Mesendoderm (in vitro differentiated cells): ENCODE data around the gene LIN28A.
"Not testable (repeated sequence)": the region's sequence is repeated elsewhere in the genome, so short reads cannot be mapped to it uniquely, and the experiment has no call there.

Experiments
- DNase-seq: peaks from one replicate; pipeline ENCODE4 v3.0.0; 2013
- H2AK5ac ChIP-seq: 2 replicates; pipeline ENCODE4 v1.6.1; 2013; ENCODE audit warnings: low read length, inconsistent platforms
- H2BK120ac ChIP-seq: 2 replicates; pipeline ENCODE4 v1.6.1; 2013; ENCODE audit warnings: low read depth, mild to moderate bottlenecking, low read length, moderate library complexity, mixed read lengths
- H2BK15ac ChIP-seq: replicated peaks from 2 replicates; pipeline ENCODE4 v1.6.1; 2013; ENCODE audit warnings: low read depth, mild to moderate bottlenecking, moderate library complexity
- H2BK5ac ChIP-seq: 2 replicates; pipeline ENCODE4 v1.6.1; 2013; ENCODE audit warnings: low read length, inconsistent platforms
- H3K18ac ChIP-seq: 2 replicates; pipeline ENCODE4 v1.6.1; 2013; ENCODE audit warnings: mild to moderate bottlenecking, low read length, mixed read lengths
- H3K23ac ChIP-seq: one replicate; pipeline ENCODE4 v1.6.1; 2013; ENCODE audit warnings: low read length
- H3K27ac ChIP-seq: 2 replicates; pipeline ENCODE4 v1.5.1; 2013; ENCODE audit warnings: low read depth, mild to moderate bottlenecking, inconsistent platforms, low read length, moderate library complexity
- H3K27me3 ChIP-seq: 2 replicates; pipeline ENCODE4 v1.6.1; 2013; ENCODE audit warnings: low read length, control low read depth, mild to moderate bottlenecking, inconsistent platforms; ENCODE audit not compliant: insufficient read depth, poor library complexity
- H3K36me3 ChIP-seq: 2 replicates; pipeline ENCODE4 v1.6.1; 2013; ENCODE audit warnings: low read length, inconsistent platforms; ENCODE audit not compliant: control insufficient read depth, insufficient read depth
- H3K4ac ChIP-seq: one replicate; pipeline ENCODE4 v1.6.1; 2013; ENCODE audit warnings: low read depth, mild to moderate bottlenecking, low read length, moderate library complexity
- H3K4me1 ChIP-seq: 2 replicates; pipeline ENCODE4 v1.6.1; 2013; ENCODE audit warnings: low read depth, low read length, inconsistent platforms; ENCODE audit not compliant: control insufficient read depth
- H3K4me2 ChIP-seq: 2 replicates; pipeline ENCODE4 v1.6.1; 2013; ENCODE audit warnings: low read length
- H3K4me3 ChIP-seq: 2 replicates; pipeline ENCODE4 v1.5.1; 2013; ENCODE audit warnings: mild to moderate bottlenecking, low read length
- H3K56ac ChIP-seq: one replicate; pipeline ENCODE4 v1.6.1; 2013; ENCODE audit warnings: low read length
- H3K79me1 ChIP-seq: 2 replicates; pipeline ENCODE4 v1.6.1; 2013; ENCODE audit warnings: low read length, inconsistent platforms
- H3K79me2 ChIP-seq: 2 replicates; pipeline ENCODE4 v1.6.1; 2013; ENCODE audit warnings: mild to moderate bottlenecking, low read length; ENCODE audit not compliant: control insufficient read depth, insufficient read depth
- H3K9ac ChIP-seq: 2 replicates; pipeline ENCODE4 v1.6.1; 2013; ENCODE audit warnings: low read length, inconsistent platforms
- H4K5ac ChIP-seq: one replicate; pipeline ENCODE4 v1.6.1; 2013; ENCODE audit warnings: low read length
- H4K8ac ChIP-seq: one replicate; pipeline ENCODE4 v1.6.1; 2013; ENCODE audit warnings: low read depth, mild to moderate bottlenecking, control low read depth, low read length, moderate library complexity
- WGBS: extraction: QIAGEN DNeasy Blood & Tissue Kit; methylation state at CpG from one replicate; pipeline ENCODE4 v1.1.7; 2013; ENCODE audit warnings: low lambda C conversion rate, missing lambda C conversion rate; ENCODE audit not compliant: insufficient coverage; ENCODE audit errors: extremely low coverage; 5-methylcytosine and 5-hydroxymethylcytosine counted together

The LIN28A gene

DNA sequence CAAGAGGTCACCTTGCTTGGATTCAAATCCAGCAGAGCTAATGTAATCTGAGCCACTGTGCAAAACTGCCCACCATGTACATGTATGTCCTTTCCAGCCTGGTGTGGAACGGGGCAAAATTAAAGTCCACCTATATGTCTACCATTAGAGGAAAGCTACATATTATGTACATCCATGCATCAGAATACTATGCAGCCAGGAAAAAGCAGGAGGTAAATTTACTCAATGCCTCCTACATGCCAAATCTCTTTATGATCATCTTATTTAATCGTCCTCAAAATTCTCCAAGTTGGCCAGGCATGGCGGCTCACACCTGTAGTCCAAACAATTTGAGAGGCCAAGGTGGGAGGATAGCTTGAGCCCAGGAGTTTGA, 31.8 kb upstream of the LIN28A start:
- no peak overlapping the region for H4K8ac ChIP-seq
- no peaks in the 10 kb centered on the region for H3K27me3 ChIP-seq
- H3K23ac ChIP-seq: no peak overlapping the region
- no peaks in the 10 kb centered on the region for H3K79me1 ChIP-seq
- no peak overlapping the region for H2BK15ac ChIP-seq
- H3K9ac ChIP-seq: no peak overlapping the region
- DNase-seq: no peak
- no peak overlapping the region for H2BK5ac ChIP-seq
- no peak overlapping the region for H3K4ac ChIP-seq
- H3K4me3 ChIP-seq: no peak overlapping the region
- H3K4me2 ChIP-seq: no peak overlapping the region
- no peak overlapping the region for H3K27ac ChIP-seq
- no peaks in the 10 kb centered on the region for H3K79me2 ChIP-seq
- H2AK5ac ChIP-seq: no peak overlapping the region
- no CpG with 5 or more reads among the region's 3 CpGs for WGBS
- no peak overlapping the region for H4K5ac ChIP-seq
- no peaks in the 10 kb centered on the region for H3K36me3 ChIP-seq
- peaks cover 17% of the 10 kb centered on the region for H3K4me1 ChIP-seq
- H3K18ac ChIP-seq: no peak overlapping the region
- no peak overlapping the region for H2BK120ac ChIP-seq
- no peak overlapping the region for H3K56ac ChIP-seq

DNA sequence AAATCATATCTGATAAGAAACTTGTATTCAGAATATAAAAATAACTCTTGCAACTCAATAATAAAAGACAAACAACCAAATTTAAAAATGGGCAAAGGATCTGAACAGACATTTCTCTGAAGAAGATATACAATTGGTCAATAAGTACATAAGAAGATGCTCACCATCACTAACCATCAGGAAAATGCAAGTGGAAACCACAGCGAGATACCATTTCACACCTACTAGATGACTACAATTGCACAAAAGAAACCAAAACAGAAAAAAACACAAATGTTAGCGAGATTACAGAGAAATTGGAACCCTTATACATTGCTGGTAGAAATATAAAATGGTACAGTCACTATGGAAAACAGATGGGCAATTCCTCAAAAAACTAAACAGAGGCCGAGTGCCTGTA, 26.5 kb upstream of the LIN28A start:
- no peak overlapping the region for H2BK5ac ChIP-seq
- no peak overlapping the region for H2BK15ac ChIP-seq
- no peaks in the 10 kb centered on the region for H3K4me1 ChIP-seq
- no peak overlapping the region for H3K4ac ChIP-seq
- H3K23ac ChIP-seq: no peak overlapping the region
- no peak overlapping the region for H3K9ac ChIP-seq
- no peak overlapping the region for H3K4me2 ChIP-seq
- no peak overlapping the region for H3K4me3 ChIP-seq
- H3K79me1 ChIP-seq: no peaks in the 10 kb centered on the region
- no peak for DNase-seq
- no peak overlapping the region for H4K8ac ChIP-seq
- H3K56ac ChIP-seq: no peak overlapping the region
- no peaks in the 10 kb centered on the region for H3K27me3 ChIP-seq
- H3K36me3 ChIP-seq: no peaks in the 10 kb centered on the region
- no peak overlapping the region for H3K18ac ChIP-seq
- H2AK5ac ChIP-seq: no peak overlapping the region
- H3K79me2 ChIP-seq: no peaks in the 10 kb centered on the region
- WGBS: no CpG with 5 or more reads among the region's 3 CpGs
- H2BK120ac ChIP-seq: no peak overlapping the region
- H4K5ac ChIP-seq: no peak overlapping the region
- no peak overlapping the region for H3K27ac ChIP-seq

- H2AK5ac ChIP-seq, H2BK120ac ChIP-seq, H3K4me3 ChIP-seq, H3K56ac ChIP-seq, H4K5ac ChIP-seq, H2BK5ac ChIP-seq, H3K79me2 ChIP-seq, H3K79me1 ChIP-seq, H3K18ac ChIP-seq, H3K4ac ChIP-seq, H3K36me3 ChIP-seq, H3K27me3 ChIP-seq, H3K23ac ChIP-seq, H3K4me2 ChIP-seq, DNase-seq, H3K4me1 ChIP-seq, H2BK15ac ChIP-seq, H3K27ac ChIP-seq, H4K8ac ChIP-seq, H3K9ac ChIP-seq: not testable (repeated sequence)
- WGBS: no CpG with 5 or more reads among the region's 3 CpGs
These were observed 25.6 kb upstream of the LIN28A start for GRCh38 chr1:26385063-26385462.

DNA sequence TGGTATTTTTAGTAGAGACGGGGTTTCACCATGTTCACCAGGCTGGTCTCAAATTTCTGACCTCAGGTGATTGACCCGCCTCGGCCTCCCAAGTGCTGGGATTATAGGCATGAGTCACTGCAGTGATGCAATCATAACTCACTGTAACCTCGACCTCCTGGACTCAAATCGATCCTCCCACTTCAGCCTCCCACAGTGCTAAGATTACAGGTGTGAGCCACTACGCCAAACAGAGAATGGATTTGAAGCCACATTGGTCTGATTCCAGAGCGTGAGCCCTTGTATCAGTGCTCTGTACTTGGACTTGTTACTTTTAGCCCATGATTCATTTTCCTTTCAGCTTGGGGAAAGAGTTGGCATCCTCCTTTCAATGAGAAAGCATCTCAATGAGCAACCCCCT, 23.2 kb upstream of the LIN28A start:
- Histone ChIP-seq H4K8ac (no peak overlapping the region), H2BK5ac (no peak overlapping the region), H3K36me3 (no peaks in the 10 kb centered on the region), H3K4ac (no peak overlapping the region), H2BK120ac (no peak overlapping the region), H3K23ac (no peak overlapping the region), H3K9ac (no peak overlapping the region), H3K27ac (no peak overlapping the region), H3K79me1 (no peaks in the 10 kb centered on the region), H3K4me3 (no peak overlapping the region), H3K18ac (no peak overlapping the region), H3K27me3 (no peaks in the 10 kb centered on the region), H2BK15ac (no peak overlapping the region), H3K4me2 (no peak overlapping the region), H3K4me1 (no peaks in the 10 kb centered on the region), H2AK5ac (no peak overlapping the region), H3K79me2 (no peaks in the 10 kb centered on the region), H4K5ac (no peak overlapping the region), H3K56ac (no peak overlapping the region)
- DNase-seq: peak; percentile 52
- WGBS: no CpG with 5 or more reads among the region's 7 CpGs

- no CpG with 5 or more reads among the region's 7 CpGs for WGBS
- no peak for DNase-seq
- no peak overlapping the region for H3K4me3 ChIP-seq
- H3K23ac ChIP-seq: no peak overlapping the region
- no peak overlapping the region for H2BK15ac ChIP-seq
- no peak overlapping the region for H3K4me2 ChIP-seq
- no peak overlapping the region for H3K56ac ChIP-seq
- no peaks in the 10 kb centered on the region for H3K79me1 ChIP-seq
- no peak overlapping the region for H4K5ac ChIP-seq
- no peak overlapping the region for H2BK5ac ChIP-seq
- H3K18ac ChIP-seq: no peak overlapping the region
- no peaks in the 10 kb centered on the region for H3K4me1 ChIP-seq
- H4K8ac ChIP-seq: no peak overlapping the region
- no peak overlapping the region for H3K27ac ChIP-seq
- no peaks in the 10 kb centered on the region for H3K36me3 ChIP-seq
- H3K4ac ChIP-seq: no peak overlapping the region
- H3K27me3 ChIP-seq: no peaks in the 10 kb centered on the region
- H3K9ac ChIP-seq: no peak overlapping the region
- H3K79me2 ChIP-seq: no peaks in the 10 kb centered on the region
- no peak overlapping the region for H2BK120ac ChIP-seq
- H2AK5ac ChIP-seq: no peak overlapping the region
These were observed 21.7 kb upstream of the LIN28A start for GRCh38 chr1:26388791-26389445.

- no CpG with 5 or more reads among the region's 4 CpGs for WGBS
- Histone ChIP-seq H2AK5ac (no peak overlapping the region), H3K4me2 (no peak overlapping the region), H3K79me1 (no peaks in the 10 kb centered on the region), H3K4ac (no peak overlapping the region), H2BK5ac (no peak overlapping the region), H3K27me3 (no peaks in the 10 kb centered on the region), H3K56ac (peak overlapping the region; percentile 49), H2BK120ac (no peak overlapping the region), H3K9ac (no peak overlapping the region), H3K27ac (no peak overlapping the region), H4K8ac (no peak overlapping the region), H3K23ac (no peak overlapping the region), H3K18ac (no peak overlapping the region), H3K79me2 (no peaks in the 10 kb centered on the region), H3K4me3 (no peak overlapping the region), H3K4me1 (no peaks in the 10 kb centered on the region), H3K36me3 (no peaks in the 10 kb centered on the region), H2BK15ac (no peak overlapping the region), H4K5ac (no peak overlapping the region)
- DNase-seq: no peak
These were observed 20.9 kb upstream of the LIN28A start for GRCh38 chr1:26389604-26390247.
